DND-41 (cell line): ENCODE measurements around the gene GABRR2.
"Not testable (repeated sequence)": the region's sequence is repeated elsewhere in the genome, so short reads cannot be mapped to it uniquely, and the experiment has no call there.

Experiments
- CTCF ChIP-seq: IDR thresholded peaks from 2 replicates; pipeline ENCODE4 v1.5.1; 2012; ENCODE audit warnings: borderline replicate concordance, low read length, moderate library complexity, mild to moderate bottlenecking; ENCODE audit not compliant: poor library complexity, severe bottlenecking; ENCODE audit errors: extremely low read depth
- EZH2 ChIP-seq: IDR thresholded peaks from 3 replicates; pipeline ENCODE4 v1.6.1; 2012; ENCODE audit warnings: borderline replicate concordance, low read depth, mild to moderate bottlenecking, moderate library complexity, low read length, inconsistent platforms; ENCODE audit not compliant: severe bottlenecking

GRCh38 chr6:89295116-89295515 lies 20.0 kb downstream of the GABRR2 start:
- not testable (repeated sequence) for TF ChIP-seq CTCF, EZH2
